Spleen (tissue), 7 donors: ENCODE data around the gene PTPRN2.

Experiments
- POLR2A ChIP-seq, 3 donors: fragments of 450-650 bp; IDR thresholded peaks; one replicate each; pipeline ENCODE4 v1.5.1; 2017; ENCODE audit warnings: antibody characterized with exemption in 3 of 3, mild to moderate bottlenecking in 1 of 3
- POLR2AphosphoS5 ChIP-seq, 3 donors: sonication (generic); formaldehyde crosslinking; IDR thresholded peaks; one replicate each; pipeline ENCODE4 v1.5.1; 2017; ENCODE audit warnings: antibody characterized with exemption in 3 of 3
- TF ChIP-seq, protein P1 (sequence below), 11 experiments: fragments of 200-600 bp in 7 of 11; fragments of 450-650 bp in 4 of 11; sonication (generic) in 4 of 11; IDR thresholded peaks in 8 of 11; conservative IDR thresholded peaks in 3 of 11; 1 replicate in 7 of 11; 2 replicates in 4 of 11; pipeline versions ENCODE4 v1.4.0 to v1.8.0; 2016 to 2021; ENCODE audit warnings: antibody characterized with exemption in 11 of 11, inconsistent platforms in 4 of 11, mild to moderate bottlenecking in 1 of 11
- donor health status: DM: no; HTN: no; CAD: no; lungs with moderate emphysema.
- donor health status: DM: no; HTN: no; CAD: no.
- donor health status: DM: no; HTN: no; CAD: no.

DNA sequence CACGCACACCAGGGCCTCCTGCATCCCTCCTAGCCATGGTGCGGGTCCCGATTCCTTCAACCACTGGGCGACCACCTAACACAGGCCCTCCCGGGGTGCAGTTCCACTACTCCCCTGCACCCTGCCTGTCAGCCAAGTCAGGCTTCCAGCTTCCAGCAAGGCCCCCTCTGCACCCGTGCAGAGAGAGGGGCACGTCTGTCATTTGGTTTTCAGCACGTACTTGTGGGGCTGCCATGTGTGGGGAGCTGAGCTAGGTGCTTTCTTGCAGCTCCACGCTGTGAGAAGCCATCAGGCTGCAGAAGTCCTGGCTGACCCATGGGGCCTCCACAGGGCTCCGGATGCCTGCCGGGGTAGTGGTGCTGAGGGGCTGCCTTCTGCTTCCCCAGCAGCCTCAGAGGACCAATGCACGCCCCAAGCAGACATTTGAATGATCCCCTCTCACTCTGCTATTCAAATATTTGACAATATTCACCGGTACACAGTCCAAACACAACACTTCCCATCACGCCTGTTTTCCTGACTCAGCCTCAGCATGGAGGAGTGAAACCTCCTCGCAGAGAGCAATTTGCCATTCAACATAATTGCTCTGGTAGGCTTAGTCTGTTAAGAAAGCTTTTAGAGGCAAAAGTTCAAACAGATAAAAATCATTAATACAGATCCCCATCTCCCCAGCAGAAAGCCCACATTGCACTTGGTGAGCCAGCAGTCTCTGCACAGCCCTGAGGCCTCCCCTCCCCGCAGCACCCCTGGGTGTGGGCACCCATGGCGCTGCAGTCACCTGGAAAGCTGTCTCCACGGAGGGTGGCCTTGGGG, 449.9 kb downstream of the PTPRN2 start:
- TF ChIP-seq, protein P1, sequence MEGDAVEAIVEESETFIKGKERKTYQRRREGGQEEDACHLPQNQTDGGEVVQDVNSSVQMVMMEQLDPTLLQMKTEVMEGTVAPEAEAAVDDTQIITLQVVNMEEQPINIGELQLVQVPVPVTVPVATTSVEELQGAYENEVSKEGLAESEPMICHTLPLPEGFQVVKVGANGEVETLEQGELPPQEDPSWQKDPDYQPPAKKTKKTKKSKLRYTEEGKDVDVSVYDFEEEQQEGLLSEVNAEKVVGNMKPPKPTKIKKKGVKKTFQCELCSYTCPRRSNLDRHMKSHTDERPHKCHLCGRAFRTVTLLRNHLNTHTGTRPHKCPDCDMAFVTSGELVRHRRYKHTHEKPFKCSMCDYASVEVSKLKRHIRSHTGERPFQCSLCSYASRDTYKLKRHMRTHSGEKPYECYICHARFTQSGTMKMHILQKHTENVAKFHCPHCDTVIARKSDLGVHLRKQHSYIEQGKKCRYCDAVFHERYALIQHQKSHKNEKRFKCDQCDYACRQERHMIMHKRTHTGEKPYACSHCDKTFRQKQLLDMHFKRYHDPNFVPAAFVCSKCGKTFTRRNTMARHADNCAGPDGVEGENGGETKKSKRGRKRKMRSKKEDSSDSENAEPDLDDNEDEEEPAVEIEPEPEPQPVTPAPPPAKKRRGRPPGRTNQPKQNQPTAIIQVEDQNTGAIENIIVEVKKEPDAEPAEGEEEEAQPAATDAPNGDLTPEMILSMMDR (IDR thresholded peaks at IDR 0.05 in 8 of 11, conservative IDR thresholded peaks at IDR 0.05 in 3 of 11) = no peak
- TF ChIP-seq POLR2A (IDR thresholded peaks at IDR 0.05) = no peak
- no peak for TF ChIP-seq POLR2AphosphoS5 (IDR thresholded peaks at IDR 0.05)
